ENCODE measurements around the gene USO1.

- TF ChIP-seq CTCF (IDR thresholded peaks at IDR 0.05) (no peak), ZFX (IDR thresholded peaks at IDR 0.05; ENCODE audit: borderline replicate concordance) (no peak)
Measured at GRCh38 chr4:75724867-75725724, 719 bp downstream of the USO1 start.
